ENCODE results near the gene ASB3.
"Not testable (repeated sequence)": the region's sequence is repeated elsewhere in the genome, so short reads cannot be mapped to it uniquely, and the experiment has no call there.

The ASB3 gene, protein sequence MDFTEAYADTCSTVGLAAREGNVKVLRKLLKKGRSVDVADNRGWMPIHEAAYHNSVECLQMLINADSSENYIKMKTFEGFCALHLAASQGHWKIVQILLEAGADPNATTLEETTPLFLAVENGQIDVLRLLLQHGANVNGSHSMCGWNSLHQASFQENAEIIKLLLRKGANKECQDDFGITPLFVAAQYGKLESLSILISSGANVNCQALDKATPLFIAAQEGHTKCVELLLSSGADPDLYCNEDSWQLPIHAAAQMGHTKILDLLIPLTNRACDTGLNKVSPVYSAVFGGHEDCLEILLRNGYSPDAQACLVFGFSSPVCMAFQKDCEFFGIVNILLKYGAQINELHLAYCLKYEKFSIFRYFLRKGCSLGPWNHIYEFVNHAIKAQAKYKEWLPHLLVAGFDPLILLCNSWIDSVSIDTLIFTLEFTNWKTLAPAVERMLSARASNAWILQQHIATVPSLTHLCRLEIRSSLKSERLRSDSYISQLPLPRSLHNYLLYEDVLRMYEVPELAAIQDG

DNA sequence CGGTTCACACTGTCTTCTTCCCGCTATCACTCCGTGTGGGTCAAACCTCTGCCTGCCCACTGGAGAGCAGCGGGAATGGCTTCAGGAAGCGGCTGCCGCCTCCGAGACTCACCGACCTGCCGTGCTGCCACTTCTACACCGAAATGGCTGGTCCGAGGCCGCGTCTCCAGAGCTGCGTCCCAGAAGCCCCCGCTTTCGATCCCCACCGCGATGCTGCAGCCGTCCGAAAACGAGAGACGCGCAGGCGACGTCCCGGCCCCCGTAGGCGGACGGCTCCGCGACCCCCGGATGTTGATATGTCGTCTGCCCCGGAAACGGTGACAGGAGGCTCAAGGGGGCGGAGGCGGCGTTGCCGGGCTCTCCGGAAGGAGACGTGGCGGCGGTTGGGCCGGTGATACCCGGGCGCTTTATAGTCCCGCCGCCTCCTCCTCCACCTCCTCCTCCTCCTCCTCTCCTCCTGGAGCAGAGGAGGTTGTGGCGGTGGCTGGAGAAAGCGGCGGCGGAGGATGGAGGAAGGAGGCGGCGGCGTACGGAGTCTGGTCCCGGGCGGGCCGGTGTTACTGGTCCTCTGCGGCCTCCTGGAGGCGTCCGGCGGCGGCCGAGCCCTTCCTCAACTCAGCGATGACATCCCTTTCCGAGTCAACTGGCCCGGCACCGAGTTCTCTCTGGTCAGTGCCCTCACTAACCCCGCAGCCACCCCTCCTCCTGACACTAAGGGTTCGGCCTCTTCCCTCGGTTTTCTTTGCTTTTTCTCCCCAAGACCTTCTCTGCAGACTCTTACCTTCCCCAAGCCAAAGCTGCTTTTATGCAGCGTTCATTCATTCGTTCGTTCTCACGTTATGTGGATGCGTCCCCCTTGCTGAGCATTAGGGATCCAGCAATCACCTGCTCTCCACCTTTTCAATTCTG is at the start of gene ASB3, which contains the start of gene ERLEC1:
ASB3 (minus strand) TSS at position 249 of the 909 bp plus-strand sequence. CDS start 21,381 bp downstream, outside the sequence.
ERLEC1 (plus strand) TSS at position 340 of the 909 bp plus-strand sequence; CDS start at position 507, 167 bp downstream.
- DNase-seq: peak; percentile 45

DNA sequence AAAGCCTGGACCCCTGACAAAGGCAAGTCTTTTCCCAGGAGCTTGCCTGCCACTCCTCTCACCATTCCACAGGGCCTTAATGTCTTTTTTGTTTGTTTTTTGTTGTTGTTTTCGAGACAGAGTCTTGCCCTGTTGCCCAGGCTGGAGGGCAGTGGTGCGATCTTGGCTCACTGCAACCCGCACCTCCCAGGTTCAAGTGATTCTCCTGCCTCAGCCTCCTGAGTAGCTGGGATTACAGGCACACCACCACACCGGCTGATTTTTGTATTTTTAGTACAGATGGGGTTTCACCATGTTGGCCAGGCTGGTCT is 43.2 kb upstream of the ASB3 start:
- not testable (repeated sequence) for DNase-seq

DNA sequence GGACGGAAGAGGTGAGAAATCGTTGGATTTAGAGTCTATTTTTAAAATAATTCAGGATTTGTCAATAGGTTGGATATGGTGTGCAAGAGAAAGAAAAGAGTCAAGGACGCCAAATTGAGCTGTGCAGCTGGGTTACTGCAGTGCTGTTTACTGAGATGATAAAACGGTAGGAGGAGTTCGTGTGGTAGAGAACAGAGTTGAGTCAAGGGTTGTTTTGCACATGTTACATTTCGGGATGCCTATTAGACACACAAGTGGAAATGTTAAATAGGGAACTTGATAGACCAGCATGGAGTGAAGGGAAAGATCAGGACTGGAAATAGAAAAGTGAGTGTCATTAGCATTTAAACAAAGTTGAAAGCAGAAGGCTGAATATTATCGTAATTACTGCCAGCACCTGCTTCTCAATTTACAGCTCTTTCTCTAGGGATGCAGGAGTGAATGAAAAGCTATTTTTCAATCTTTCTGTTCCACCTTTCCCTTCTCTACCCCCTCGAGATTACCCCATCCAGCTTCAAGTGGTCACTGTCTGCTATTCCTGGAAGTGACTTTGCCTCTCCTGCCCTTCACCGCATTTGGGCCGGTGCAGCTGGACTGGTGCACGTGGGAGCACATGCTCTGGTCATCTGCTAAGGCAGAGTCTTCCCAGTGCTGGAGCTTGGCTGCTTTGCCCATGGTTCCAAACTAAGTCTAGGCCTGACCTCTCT is 42.7 kb upstream of the ASB3 start:
- no peak for DNase-seq

DNA sequence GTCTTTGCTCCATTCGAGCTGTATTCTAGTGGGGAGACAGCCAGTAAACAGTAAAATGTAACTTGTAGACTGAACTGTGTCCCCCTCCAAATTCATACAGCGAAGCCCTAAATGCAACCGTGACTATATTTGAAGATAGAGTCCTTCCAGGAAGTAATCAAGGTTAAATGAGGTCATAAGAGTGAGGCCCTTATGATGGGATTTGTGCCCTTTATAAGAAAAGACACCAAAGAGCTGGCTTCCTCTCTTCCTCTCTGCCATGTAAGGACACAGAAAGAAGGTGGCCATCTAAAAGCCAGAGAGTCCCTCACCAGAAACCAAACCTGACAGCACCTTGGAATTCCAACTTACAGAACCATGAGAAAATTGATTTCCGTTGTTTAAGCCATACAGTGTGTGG is 41.6 kb upstream of the ASB3 start:
- no peak for DNase-seq

DNA sequence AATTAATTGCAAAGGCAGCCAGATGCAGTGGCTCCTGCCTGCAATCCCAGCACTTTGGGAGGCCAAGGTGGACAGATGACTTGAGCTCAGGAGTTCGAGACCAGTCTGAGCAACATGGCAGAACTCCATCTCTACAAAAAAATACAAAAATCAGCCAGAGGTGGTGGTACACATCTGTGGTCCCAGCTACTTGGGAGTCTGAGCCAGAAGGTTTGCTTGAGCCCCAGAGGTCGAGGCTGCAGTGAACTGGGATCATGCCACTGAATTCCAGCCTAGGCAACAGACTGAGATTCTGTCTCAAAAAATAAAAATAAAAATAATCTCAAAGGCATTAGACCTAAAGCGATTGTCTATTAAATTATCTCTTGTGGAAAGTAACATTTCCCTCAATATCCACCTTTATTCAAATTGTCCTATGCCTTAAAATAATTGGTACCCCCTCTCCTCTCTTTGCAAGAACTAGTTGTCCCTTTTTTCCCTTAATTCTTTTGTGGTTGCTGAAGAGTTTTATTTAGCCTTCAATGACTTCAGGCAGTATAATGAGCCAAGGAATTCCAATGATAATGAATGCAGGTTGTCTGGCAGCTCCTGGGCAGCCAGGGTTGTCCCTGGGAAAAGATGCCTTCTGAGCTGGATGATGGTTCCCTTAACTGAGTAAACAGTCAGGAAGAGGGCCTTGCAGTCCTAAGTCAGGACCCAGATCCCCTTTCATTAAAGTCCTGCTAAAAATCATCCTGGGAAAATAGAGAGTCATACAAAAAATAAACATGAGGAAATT is 40.8 kb upstream of the ASB3 start:
- no peak for DNase-seq

DNA sequence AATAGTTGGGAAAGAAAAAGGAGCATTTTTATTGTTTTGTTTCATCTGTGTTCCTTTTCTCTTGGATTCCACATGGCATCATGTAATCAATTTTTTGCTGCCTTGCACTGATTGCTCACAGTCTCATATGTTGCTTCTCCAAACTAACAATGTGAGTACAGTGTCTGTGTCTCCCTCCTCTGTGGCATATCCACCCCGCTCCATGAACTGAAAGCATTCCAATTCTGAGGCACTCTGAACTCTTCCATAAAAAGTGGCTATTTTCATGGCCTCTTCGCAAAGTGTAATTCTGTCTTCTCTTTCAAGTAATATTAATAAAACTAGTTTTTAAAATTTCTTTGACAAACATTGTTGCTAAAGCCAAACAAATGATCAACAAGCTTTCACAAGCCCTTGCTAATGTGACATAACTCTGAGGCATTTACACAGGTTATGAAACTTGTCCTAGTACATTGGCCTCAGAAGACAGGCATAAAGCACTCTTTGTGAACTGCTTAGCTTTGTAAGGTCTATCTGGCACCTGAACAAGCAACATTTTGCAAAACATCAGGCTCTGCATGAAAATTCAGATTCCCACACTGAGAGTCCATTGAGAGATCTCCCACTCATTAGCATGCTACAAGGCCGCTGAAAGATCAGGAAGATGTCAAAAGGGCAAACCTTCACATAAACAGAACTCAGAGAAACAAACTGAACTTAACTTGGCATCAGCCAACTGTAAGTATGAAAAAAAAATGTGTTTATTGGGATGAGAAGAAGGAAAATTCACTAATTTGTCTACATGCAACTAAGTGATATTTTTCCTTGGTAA is 40.0 kb upstream of the ASB3 start:
- no peak for DNase-seq

DNA sequence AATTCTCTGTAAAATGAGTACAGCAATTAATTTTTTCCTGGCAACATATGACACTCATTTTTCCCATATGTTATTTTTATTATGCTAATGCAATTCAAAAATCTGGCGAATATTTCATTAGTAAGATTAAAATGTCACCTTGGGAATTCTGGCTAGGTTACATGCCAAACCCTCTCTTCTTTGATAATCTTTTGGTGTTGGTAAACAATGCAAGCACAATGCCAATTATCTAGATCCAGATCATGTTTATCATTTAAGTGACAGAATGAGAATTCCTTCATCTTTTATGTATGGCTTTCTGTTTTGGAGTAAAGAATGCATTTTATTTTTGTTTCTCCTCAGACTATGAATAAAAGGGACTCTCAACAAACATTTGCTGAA is 39.3 kb upstream of the ASB3 start:
- DNase-seq: no peak

DNA sequence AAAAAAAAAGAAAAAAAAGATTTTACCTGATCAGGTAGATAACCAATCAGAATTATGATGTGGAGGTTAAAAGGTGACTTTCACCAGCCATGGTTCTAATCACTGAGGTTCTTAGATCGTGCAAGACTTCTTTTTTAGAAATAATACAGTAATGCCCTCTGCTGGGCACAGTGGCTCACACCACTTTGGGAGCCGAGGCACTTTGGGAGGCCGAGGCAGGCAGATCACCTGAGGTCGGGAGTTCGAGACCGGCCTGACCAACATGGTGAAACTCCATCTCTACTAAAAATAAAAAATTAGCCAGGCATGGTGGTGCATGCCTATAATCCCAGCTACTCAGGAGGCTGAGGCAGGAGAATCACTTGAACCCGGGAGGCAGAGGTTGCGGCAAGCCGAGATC is 36.9 kb upstream of the ASB3 start:
- not testable (repeated sequence) for DNase-seq

DNA sequence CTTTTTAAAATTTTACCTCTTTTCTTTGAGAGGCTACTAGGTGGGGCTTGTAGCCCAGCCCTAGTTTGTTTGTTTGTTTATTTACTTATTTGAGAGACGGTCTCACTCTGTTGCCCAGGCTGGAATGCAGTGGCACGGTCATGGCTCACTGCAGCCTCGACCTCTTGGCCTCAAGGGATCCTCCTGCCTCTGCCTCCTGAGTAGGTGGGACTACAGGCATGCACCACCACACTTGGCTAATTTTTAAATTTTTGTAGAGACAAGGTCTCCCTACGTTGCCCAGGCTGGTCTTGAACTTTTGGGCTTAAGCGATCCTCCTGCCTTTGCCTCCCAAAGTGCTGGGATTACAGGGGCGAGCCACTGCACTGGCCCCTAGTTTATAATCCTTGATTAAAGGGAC is 35.1 kb upstream of the ASB3 start:
- DNase-seq: no peak

DNA sequence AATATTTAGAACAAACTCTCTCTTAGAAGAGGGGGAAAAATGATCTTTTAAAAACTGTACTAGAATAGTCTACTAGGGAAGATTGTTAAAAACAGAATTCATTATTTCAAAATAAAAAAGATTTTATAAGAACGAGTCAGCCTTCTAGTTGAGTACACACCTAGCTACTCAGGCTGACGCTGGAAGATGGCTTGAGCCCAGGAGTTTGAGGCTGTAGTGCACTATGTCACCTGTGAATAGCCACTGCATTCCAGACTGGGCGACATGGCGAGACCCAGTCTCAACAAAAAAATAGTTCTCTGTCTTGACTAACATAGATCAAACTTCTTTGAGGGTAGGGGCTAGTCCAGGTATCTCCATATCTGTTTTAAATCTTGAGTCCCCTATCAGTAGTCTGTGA is 34.0 kb upstream of the ASB3 start:
- DNase-seq: no peak

DNA sequence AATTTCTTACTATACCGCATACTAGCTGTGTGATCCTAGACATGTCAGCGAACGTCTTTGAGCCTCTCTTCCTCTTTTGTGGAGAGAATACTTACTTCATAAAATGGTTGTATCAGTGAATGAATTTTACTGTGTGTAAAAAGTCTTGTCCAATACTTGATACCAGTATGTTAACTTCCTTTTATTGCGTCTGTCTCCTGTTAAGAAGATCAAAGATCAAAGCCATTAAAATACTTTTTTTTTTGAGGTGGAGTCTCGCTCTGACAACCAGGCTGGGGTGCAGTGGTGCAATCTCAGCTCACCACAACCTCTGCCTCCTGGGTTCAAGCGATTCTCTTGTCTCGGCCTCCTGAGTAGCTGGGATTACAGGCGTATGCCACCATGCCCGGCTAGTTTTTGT is 33.3 kb upstream of the ASB3 start:
- DNase-seq: no peak

DNA sequence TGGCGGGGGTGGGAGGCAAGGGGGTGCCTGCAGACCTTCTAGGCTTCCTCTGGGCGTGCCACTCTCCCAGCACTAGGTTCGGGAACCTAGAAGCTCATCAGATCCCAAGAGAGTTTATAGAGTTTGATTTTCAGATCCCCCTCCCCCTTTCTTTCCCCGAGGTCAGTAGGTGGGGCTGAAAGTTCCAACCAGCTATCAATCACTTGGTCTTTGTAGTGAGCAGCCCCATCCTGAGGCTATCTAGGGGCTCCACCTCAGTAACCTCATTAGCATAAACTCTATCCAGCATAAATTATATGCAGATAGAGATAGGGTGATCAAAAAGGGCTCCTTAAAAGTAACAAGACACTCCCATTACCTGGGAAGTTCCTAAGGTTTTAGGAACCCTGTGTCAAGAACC is 32.9 kb upstream of the ASB3 start:
- no peak for DNase-seq

DNA sequence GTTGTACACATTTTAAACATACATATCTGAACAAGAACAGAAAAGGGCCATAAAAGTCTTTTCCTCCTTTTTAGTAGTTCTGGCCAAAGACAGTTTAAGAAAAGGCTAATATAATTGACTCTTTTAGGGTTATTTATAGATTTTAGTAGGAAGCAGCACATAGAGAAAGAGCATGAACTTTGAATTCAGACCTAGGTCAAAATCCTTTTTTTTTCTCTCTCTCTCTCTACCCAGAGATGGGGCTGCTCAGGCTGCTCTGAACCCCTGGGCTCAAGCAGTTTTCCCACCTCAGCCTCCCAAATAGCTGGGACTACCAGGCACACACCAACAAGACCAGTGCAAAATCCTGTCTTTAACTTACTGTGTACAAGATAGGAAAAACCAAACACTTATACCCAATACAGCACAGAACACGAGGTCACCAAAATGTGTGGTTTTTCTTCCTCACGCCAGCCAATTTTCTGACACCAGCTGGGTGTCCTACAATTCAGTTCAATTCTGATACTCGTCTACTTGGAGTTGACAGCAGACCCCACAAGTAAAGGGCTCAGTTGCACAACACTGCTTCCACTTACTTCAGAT is 32.2 kb upstream of the ASB3 start:
- no peak for DNase-seq

DNA sequence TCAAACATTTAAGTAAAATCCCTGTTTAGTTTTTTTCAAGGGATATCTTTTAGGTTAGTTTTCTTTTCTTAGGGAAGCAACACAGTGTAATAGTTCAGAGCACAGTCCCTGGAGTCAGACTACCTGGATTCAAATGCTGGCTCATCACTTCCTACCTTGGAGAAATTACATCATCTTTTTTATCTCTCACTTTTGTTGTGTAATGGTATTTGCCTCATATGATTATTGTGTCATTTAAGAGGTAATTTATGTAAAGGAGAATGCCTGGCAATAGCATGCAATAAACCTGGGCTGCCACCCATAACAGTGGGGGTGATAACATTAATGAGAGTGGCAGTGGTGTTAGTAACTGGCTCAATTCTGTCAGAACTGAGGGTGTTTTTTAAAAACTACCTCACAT is 26.4 kb upstream of the ASB3 start:
- DNase-seq: no peak

DNA sequence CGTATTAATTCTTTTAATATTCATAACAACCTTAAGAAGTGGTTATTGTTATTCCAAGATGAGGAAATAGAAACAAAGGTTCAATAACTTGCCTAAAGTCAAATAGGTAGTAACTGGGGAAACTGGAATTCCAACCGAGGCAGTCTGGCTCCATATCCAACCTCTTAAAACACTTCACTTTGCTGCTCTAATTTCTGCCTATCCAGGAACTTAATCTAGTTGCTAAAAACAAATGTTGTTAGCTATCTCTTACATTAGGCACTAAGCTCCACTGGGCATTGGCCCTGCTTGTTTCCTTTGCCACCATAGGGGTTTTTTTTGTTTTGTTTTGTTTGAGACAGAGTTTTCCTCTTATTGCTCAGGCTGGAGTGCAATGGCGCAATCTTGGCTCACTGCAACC is 24.8 kb upstream of the ASB3 start:
- no peak for DNase-seq

DNA sequence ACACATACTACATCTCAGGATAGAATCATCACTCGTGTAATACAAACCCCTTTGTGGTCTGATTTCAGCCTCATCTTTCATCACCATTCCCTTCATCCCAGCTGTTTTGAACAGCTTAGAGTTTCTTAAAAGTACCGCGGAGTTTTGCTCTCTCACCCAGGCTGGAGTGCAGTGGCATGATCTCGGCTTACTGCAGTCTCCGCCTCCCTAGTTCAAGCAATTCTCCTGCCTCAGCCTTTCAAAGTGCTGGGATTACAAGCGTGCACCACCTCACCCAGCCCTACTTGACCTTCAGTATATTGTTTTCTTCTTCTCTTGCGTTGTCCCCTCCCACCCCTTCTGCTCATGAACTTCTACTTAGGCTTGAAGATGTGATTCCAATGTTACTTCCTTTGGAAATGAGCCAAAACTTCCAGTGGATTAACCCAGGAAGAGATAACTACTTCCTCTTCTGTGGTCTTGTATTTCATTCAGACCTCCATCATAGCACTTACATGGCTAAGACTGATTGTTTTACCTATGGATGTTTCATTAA is 15.9 kb upstream of the ASB3 start:
- no peak for DNase-seq

DNA sequence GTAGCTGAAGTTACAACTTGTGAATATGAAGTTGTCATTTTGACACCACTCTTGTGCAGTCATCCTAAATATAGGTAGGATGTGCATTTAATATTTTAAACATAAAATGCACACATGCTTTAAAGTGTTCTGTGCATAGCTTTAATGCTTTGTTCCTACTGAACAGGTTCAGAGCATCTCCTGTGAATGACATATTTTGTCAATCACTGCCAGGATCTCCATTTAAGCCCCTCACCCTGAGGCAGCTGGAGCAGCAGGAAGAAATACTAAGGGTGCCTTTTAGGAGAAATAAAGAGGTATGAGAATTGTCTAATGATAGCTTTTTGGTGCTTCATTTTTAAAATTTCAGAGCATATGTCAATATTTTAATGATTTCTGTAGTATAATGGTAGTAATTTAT is 14.8 kb upstream of the ASB3 start:
- DNase-seq: no peak

DNA sequence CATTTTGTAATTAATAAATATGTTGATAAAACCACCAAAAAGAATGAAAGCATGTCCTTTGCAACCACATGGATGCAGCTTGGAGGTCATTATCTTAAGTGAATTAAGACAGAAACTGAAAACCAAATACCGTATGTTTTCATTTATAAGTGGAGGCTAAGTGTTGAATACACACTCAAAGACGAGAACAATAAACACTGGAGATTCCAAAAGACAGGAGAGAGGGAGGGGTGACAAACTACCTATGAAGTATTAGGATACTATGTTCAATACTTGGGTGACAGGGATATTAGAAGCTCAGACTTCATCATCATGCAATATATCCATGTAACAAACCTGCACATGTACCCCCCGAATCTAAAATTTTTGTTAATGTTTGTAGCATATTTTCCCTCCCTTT is 7.1 kb upstream of the ASB3 start:
- DNase-seq: no peak

DNA sequence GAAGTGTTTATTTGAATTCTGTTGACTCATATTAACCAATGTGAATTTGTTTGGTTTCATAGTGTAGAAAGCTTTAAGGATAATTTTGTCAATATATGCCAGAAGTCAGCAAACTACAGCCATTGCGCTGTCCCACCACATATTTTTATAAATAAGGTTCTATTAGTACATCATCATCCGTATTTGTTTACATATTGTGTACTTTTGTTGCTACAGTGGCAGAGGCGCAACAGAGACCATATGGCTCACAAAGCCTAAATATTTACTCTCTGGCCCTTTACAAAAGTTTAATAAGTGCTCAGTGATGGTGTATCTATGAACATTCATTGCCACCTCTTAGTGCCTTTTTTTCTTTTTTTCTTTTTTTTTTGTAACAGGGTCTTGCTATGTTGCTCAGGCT is 6.5 kb upstream of the ASB3 start:
- no peak for DNase-seq

DNA sequence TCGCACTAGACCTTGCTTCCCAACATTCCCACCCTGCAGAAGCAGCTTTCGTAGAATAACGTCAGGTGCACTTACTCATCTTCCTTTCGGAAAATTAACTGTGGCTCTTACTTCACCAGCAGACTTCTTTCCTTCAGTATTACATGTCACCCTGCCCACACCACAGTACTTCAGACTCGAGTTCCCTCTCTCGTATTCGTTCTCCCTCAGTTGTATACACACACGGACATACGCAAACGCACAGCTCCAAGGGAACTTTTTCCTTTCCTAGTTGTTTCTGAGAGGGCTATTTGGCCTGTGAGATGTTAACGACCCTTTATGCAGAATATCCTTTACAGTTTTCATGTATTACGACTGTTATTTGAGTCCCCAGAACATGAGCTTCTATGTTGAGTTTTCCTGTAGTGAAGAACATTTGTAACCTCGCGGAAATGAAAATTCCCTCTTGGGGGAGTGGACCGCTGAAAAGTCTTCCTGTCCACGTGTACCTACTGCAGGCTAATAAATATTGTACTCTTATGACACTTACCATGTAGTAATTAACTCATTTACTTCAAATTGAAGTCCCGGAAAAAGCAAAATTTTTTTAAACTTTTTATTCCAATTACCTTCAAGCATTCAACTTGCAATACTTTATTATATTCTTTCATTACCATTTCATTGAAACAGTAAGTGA is 999 bp upstream of the ASB3 start:
- DNase-seq: no peak

All from GOT3 (cell line).